B cell (primary cell): ENCODE results near the gene PANK3. TPM values are rescaled to one million over a fixed set of nuclear protein-coding genes. Genes with fewer than 3 reads are reported as not detected.

ENCODE experiments used
- ATAC-seq: fragments of 200-7000 bp; cut with Tn5 transposase; one replicate; pipeline ENCODE4 v1.10.0; 2021; ENCODE audit warnings: low read depth, mild to moderate bottlenecking, moderate number of reproducible peaks, moderate library complexity
- CTCF ChIA-PET: fragments of 350-600 bp; sonication (Branson Sonifier 250); formaldehyde crosslinking; loops from one replicate; lab custom pipeline; 2021; ENCODE audit warnings: antibody characterized with exemption, inconsistent platforms; lab: Charles Lee
- POLR2A ChIA-PET: fragments of 350-600 bp; sonication (Branson Sonifier 250); formaldehyde crosslinking; loops from one replicate; lab custom pipeline; 2021; ENCODE audit warnings: antibody characterized with exemption; lab: Charles Lee
- DNase-seq: peaks from one replicate; pipeline ENCODE4 v3.0.0; 2013
- H2AFZ ChIP-seq: 2 replicates; pipeline ENCODE4 v1.6.1; 2012; ENCODE audit warnings: mild to moderate bottlenecking, low read depth, low read length; ENCODE audit not compliant: insufficient read depth, poor library complexity, severe bottlenecking
- H3K27ac ChIP-seq, 2 donors: 1 replicate in 1 of 2; 2 replicates in 1 of 2; pipeline ENCODE4 v1.5.1; 2012 to 2013; ENCODE audit warnings: low read length in 2 of 2, mild to moderate bottlenecking in 2 of 2, moderate library complexity in 1 of 2
- H3K27me3 ChIP-seq, 4 experiments: fragments of 200-600 bp in 1 of 4; sonication (generic) in 1 of 4; replicated peaks in 1 of 4; 1 replicate in 2 of 4; 2 replicates in 2 of 4; pipeline versions ENCODE4 v1.6.1 to v1.7.0; 2013 to 2016; ENCODE audit warnings: low read length in 3 of 4, mild to moderate bottlenecking in 2 of 4, mixed read lengths in 1 of 4, moderate library complexity in 1 of 4; ENCODE audit not compliant: insufficient read depth in 4 of 4, control insufficient read depth in 3 of 4; ENCODE audit errors: control extremely low read depth in 1 of 4
- H3K36me3 ChIP-seq, 2 experiments: replicated peaks in 1 of 2; 1 replicate in 1 of 2; 2 replicates in 1 of 2; pipeline versions ENCODE4 v1.6.1 to v1.7.1; 2013; ENCODE audit warnings: low read length in 1 of 2; ENCODE audit not compliant: insufficient read depth in 2 of 2, control insufficient read depth in 1 of 2; ENCODE audit errors: control extremely low read depth in 1 of 2, extremely low read depth in 1 of 2
- H3K4me1 ChIP-seq, 2 donors: fragments of 200-600 bp in 1 of 2; sonication (generic) in 1 of 2; 1 replicate in 1 of 2; 2 replicates in 1 of 2; pipeline versions ENCODE4 v1.5.1 to v1.6.1; 2013 to 2017; ENCODE audit warnings: low read length in 2 of 2; ENCODE audit not compliant: control insufficient read depth in 2 of 2, insufficient read depth in 2 of 2
- H3K4me2 ChIP-seq: replicated peaks from 2 replicates; pipeline ENCODE3; 2012; ENCODE audit warnings: mild to moderate bottlenecking, low read depth, low read length; ENCODE audit not compliant: poor library complexity, severe bottlenecking
- H3K4me3 ChIP-seq, 5 experiments: fragments of 200-600 bp in 1 of 5; sonication (generic) in 1 of 5; 1 replicate in 3 of 5; 2 replicates in 2 of 5; pipeline versions ENCODE4 v1.5.1 to v1.7.0; 2011 to 2016; ENCODE audit warnings: low read length in 4 of 5, mild to moderate bottlenecking in 4 of 5, low read depth in 2 of 5, control low read depth in 1 of 5, moderate library complexity in 1 of 5; ENCODE audit not compliant: insufficient read depth in 1 of 5; ENCODE audit errors: control extremely low read depth in 1 of 5, extremely low read depth in 1 of 5
- H3K79me2 ChIP-seq: fragments of 200-600 bp; sonication (generic); one replicate; pipeline ENCODE4 v1.6.0; 2016; ENCODE audit warnings: low read length; ENCODE audit not compliant: control insufficient read depth, insufficient read depth
- H3K9ac ChIP-seq: fragments of 200-600 bp; sonication (generic); 2 replicates; pipeline ENCODE4 v1.6.1; 2017; ENCODE audit warnings: mild to moderate bottlenecking, low read length, moderate library complexity
- H3K9me3 ChIP-seq, 3 donors: one replicate each; pipeline versions ENCODE4 v1.6.1 to v1.7.1; 2013; ENCODE audit warnings: low read length in 2 of 3; ENCODE audit not compliant: control insufficient read depth in 2 of 3, insufficient read depth in 1 of 3; ENCODE audit errors: control extremely low read depth in 1 of 3
- H4K20me1 ChIP-seq: 2 replicates; pipeline ENCODE4 v1.6.0; 2012; ENCODE audit warnings: mild to moderate bottlenecking, low read length; ENCODE audit not compliant: insufficient read depth, control insufficient read depth, poor library complexity, severe bottlenecking
- H3K27ac Mint-ChIP-seq: one replicate; pipeline ENCODE4 v1.8.0; 2021; ENCODE audit warnings: mixed read lengths
- H3K27me3 Mint-ChIP-seq: one replicate; pipeline ENCODE4 v1.8.0; 2021; ENCODE audit warnings: mixed read lengths
- H3K4me1 Mint-ChIP-seq: one replicate; pipeline ENCODE4 v1.8.0; 2021; ENCODE audit warnings: mixed read lengths
- H3K4me3 Mint-ChIP-seq: one replicate; pipeline ENCODE4 v1.8.0; 2021; ENCODE audit warnings: mixed read lengths
- H3K9me3 Mint-ChIP-seq: one replicate; pipeline ENCODE4 v1.8.0; 2022; ENCODE audit warnings: mixed read lengths; ENCODE audit not compliant: insufficient read depth
- CTCF ChIP-seq: fragments of 200-600 bp; IDR thresholded peaks from one replicate; pipeline ENCODE4 v1.8.0; 2022; ENCODE audit warnings: antibody characterized with exemption, mild to moderate bottlenecking
- EZH2 ChIP-seq: IDR thresholded peaks from 2 replicates; pipeline ENCODE4 v1.6.1; 2012; ENCODE audit warnings: borderline replicate concordance, low read depth, mild to moderate bottlenecking, moderate library complexity, low read length; ENCODE audit not compliant: insufficient read depth, poor library complexity, severe bottlenecking
- WGBS: methylation state at CpG from one replicate; pipeline ENCODE4 v1.1.5; 2013; ENCODE audit warnings: missing lambda C conversion rate; ENCODE audit not compliant: insufficient coverage; 5-methylcytosine and 5-hydroxymethylcytosine counted together
- intact Hi-C: fragments of 100-400 bp; cut with micrococcal nuclease; formaldehyde crosslinking; loops from one replicate; pipeline ENCODE4 v1.10.0; 2022
- polyA plus RNA-seq: library from polyadenylated mRNA; depleted of rRNA; stranded (reverse); fragments of >200 nt; gene quantifications from 2 replicates; pipeline ENCODE4 v1.2.3, GENCODE V29; 2012
- total RNA-seq, 2 donors: library from RNA; stranded (reverse); fragments of 120-200 nt in 1 of 2; gene quantifications; 1 replicate in 1 of 2; 2 replicates in 1 of 2; pipeline versions ENCODE4 v1.2.3 to v1.2.4, GENCODE V29; 2013 to 2022

The PANK3 gene
- total and polyA plus RNA-seq, 2 donors (not counting 1 experiment from before 2014, with no cell fraction given): 6.3 to 61.8 TPM

DNA sequence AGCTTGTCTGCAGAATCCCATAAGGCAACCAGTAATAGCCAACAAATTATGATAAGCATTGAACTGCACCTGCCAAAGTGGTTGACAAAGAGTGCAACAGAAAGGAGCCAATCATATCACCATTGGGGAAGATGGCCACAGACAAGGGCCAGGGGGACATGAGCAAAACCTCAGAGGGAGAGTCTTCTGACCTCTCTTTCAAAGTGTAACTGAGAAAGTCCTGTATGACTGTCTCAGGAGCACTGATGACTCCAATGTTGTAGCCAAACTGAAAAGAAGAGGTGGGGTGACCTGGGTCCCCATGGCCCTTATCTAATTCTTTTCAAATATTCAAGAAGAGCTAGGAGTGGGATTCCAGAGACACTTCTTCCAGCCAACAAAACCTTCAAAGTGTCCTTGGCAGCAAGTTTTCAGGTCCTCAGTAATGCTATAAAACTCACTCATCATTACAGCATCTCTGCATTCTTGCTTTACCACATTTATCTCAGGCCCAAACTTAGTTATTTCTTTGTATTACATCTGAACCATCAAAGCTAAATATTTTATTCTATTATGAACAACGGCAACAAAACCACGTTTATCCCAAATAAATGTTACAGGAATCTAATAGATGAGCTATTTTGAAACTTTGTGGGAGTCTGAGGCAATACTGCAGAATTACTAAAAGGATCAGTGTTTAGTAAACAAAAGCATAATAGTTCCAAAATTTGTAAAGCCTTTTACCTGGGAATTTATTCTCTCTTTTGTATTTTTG, 25.6 kb downstream of the PANK3 start:
- ChIA-PET POLR2A (no interaction called here), CTCF (no interaction called here)
- Histone ChIP-seq H3K4me2 (no peak overlapping the region), H3K79me2 (peaks cover 4% of the 10 kb centered on the region), H4K20me1 (peaks cover 16% of the 10 kb centered on the region), H3K27ac (no peak overlapping the region), H3K36me3 (peaks cover 12 to 44% of the 10 kb centered on the region in 2 experiments), H3K4me1 (no peaks in the 10 kb centered on the region), H3K9ac (no peak overlapping the region), H2AFZ (no peak overlapping the region), H3K4me3 (no peak overlapping the region), H3K9me3 (no peaks in the 10 kb centered on the region), H3K27me3 (no peaks in the 10 kb centered on the region)
- no peaks in the 10 kb centered on the region for H3K4me1 Mint-ChIP-seq
- H3K27me3 Mint-ChIP-seq: no peaks in the 10 kb centered on the region
- TF ChIP-seq EZH2: no peak
- TF ChIP-seq CTCF: no peak
- no peak overlapping the region for H3K4me3 Mint-ChIP-seq
- no peak for DNase-seq
- ATAC-seq: no peak
- H3K27ac Mint-ChIP-seq: no peak overlapping the region
- intact Hi-C loops: no loop called here
- WGBS: no CpG with 5 or more reads among the region's 2 CpGs
- no peaks in the 10 kb centered on the region for H3K9me3 Mint-ChIP-seq

DNA sequence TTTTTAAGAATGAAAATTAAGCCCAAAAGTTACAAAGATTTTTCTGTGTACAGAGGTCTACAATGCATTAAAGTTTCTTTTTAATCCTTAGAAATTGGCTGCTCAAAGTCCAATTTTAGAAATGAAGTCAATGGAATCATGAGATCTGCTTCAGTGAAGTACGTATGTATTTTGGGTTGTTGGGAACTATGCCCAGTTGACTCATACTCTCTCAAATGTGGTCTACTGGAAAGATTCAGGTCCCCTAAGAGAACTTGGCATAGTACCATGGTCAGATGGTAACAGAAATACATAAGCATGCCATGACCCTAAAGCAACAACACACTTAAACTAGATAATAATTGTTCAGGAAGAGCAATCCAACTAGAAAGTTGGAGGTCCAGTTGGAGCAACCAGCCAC, 27.0 kb downstream of the PANK3 start:
- CTCF ChIA-PET: interaction anchor here (0.6 kb wide), 1 partner anchor 43 kb away, joined by 3 read pairs; no protein-coding TSS in a partner anchor
- H3K27ac Mint-ChIP-seq: no peak overlapping the region

More for the DNA sequence above, 27.0 kb downstream of the PANK3 start:
- Mint-ChIP-seq H3K4me1 (no peaks in the 10 kb centered on the region), H3K27me3 (no peaks in the 10 kb centered on the region), H3K4me3 (no peak overlapping the region), H3K9me3 (no peaks in the 10 kb centered on the region)
- H3K4me3 ChIP-seq: no peak overlapping the region
- no peak for DNase-seq
- intact Hi-C loops: no loop called here
- ATAC-seq: no peak
- POLR2A ChIA-PET: no interaction called here
- H3K9ac ChIP-seq: no peak overlapping the region
- H3K4me2 ChIP-seq: no peak overlapping the region
- no peak overlapping the region for H2AFZ ChIP-seq
- H3K27me3 ChIP-seq: no peaks in the 10 kb centered on the region
- no peak overlapping the region for H3K27ac ChIP-seq
- H3K9me3 ChIP-seq: no peaks in the 10 kb centered on the region
- H3K36me3 ChIP-seq: peaks cover 15 to 31% of the 10 kb centered on the region in 2 experiments
- peaks cover 4% of the 10 kb centered on the region for H3K79me2 ChIP-seq
- TF ChIP-seq CTCF (no peak), EZH2 (no peak)
- H3K4me1 ChIP-seq: no peaks in the 10 kb centered on the region
- WGBS: 100% methylated on average over 1 of the region's 1 CpG
- peaks cover 16% of the 10 kb centered on the region for H4K20me1 ChIP-seq
